ENCODE measurements around the gene THBS1. TPM values are rescaled to one million over a fixed set of nuclear protein-coding genes. Genes with fewer than 3 reads are reported as not detected.

The THBS1 gene
- total RNA-seq, 1 donor from 2014 or later: 725 TPM

DNA sequence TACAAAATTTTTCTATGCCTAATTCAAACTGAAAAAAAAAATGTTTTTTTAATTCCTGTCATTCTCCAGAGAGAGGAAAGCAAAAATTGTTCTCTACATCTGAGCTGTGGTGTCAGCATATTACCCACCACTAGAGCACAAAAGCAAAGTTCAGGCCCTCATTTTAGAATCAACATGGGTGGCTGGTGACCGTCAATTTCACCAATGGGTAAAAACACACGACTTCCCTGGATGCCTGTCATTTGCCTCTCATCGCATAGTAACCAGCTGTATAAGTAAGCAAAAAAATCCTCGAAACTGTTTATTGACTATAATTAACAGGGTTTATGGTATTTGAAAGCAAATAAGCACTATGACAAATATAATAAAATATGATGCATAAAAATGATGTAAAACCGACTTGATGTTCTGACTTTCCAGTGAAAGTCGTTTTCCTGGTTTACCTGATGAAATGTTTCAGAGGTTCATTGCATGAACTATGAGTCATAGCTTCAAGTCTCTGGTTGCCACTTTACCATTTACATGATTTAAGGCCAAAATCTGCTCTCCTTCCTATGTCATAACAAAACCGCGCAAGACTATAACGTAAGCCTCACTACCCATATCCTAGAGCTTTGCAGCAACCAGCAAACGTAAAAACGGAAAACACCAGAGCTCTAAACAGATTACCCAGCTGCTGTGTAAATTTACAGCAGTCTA, 60.5 kb downstream of the THBS1 start:
- Histone ChIP-seq H3K27ac (no peak overlapping the region), H3K27me3 (no peaks in the 10 kb centered on the region), H3K9me3 (no peaks in the 10 kb centered on the region), H3K4me3 (no peak overlapping the region), H3K4me1 (peaks cover 0 to 4% of the 10 kb centered on the region in 2 donors), H3K36me3 (no peaks in the 10 kb centered on the region)
- TF ChIP-seq, protein P1, sequence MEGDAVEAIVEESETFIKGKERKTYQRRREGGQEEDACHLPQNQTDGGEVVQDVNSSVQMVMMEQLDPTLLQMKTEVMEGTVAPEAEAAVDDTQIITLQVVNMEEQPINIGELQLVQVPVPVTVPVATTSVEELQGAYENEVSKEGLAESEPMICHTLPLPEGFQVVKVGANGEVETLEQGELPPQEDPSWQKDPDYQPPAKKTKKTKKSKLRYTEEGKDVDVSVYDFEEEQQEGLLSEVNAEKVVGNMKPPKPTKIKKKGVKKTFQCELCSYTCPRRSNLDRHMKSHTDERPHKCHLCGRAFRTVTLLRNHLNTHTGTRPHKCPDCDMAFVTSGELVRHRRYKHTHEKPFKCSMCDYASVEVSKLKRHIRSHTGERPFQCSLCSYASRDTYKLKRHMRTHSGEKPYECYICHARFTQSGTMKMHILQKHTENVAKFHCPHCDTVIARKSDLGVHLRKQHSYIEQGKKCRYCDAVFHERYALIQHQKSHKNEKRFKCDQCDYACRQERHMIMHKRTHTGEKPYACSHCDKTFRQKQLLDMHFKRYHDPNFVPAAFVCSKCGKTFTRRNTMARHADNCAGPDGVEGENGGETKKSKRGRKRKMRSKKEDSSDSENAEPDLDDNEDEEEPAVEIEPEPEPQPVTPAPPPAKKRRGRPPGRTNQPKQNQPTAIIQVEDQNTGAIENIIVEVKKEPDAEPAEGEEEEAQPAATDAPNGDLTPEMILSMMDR (IDR thresholded peaks at IDR 0.05): no peak
- no peak for DNase-seq (ENCODE audit: low spot score in 2 of 2)
- intact Hi-C loops (cut with DNase I): no loop called here

DNA sequence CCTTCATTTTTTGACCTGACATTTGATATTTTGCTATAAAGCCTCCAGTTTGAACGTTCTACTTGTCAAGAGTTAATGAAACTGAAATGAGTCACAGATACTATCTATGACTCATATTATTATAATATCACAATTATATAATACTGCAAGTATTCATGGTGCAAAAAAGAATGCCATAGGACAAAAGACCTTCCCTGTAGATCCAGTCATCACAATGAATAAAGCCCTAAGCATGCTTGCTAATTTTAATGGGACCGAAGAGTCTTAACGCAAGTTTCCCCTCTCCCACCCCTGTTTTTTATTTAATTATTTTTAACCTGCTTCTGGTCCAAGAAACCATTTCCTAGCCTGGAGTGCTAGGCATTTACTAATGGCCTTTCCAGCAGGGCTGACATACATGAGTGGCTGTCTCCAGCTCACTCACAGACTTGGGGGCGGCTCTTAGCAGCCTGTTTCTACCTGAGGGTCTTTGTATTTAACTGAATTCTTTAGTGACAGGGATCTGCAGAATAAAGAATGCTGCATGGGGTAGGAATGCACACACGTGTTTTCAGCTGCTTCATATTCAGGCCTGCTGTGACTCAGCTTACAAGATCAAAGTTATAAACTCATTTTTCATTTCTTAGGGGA, 61.2 kb downstream of the THBS1 start:
- TF ChIP-seq, protein P1 (IDR thresholded peaks at IDR 0.05): no peak
- Histone ChIP-seq H3K4me1 (peaks cover 0 to 4% of the 10 kb centered on the region in 2 donors), H3K36me3 (no peaks in the 10 kb centered on the region), H3K27me3 (no peaks in the 10 kb centered on the region), H3K9me3 (no peaks in the 10 kb centered on the region), H3K27ac (no peak overlapping the region), H3K4me3 (no peak overlapping the region)
- intact Hi-C loops (cut with DNase I): no loop called here
- no peak for DNase-seq (ENCODE audit: low spot score in 2 of 2)

DNA sequence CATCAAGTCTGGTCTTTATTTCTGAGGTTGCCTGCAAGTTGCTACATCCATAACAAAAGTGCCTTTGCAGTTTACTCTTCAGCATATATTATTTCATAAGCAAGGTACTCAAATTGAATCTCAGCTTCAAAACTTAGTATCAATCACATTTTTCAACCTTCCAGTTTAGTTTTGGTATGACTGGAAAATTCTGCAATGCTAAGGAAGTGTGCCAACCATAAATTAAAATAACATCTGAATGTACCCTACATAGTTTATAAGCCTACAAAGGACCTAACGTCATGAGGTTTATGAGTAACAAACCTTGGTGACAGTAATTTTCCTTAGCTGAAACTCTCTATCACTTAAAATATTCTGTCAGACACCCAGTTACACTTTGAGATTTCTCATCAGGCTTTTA, 62.8 kb downstream of the THBS1 start:
- H3K27ac ChIP-seq: no peak overlapping the region
- H3K4me1 ChIP-seq: peaks cover 0 to 4% of the 10 kb centered on the region in 2 donors
- intact Hi-C loops (cut with DNase I): no loop called here
- TF ChIP-seq, protein P1 (IDR thresholded peaks at IDR 0.05): no peak
- no peak for DNase-seq (ENCODE audit: low spot score in 2 of 2)
- no peak overlapping the region for H3K4me3 ChIP-seq
- no peaks in the 10 kb centered on the region for H3K27me3 ChIP-seq
- H3K9me3 ChIP-seq: no peaks in the 10 kb centered on the region
- no peaks in the 10 kb centered on the region for H3K36me3 ChIP-seq

DNA sequence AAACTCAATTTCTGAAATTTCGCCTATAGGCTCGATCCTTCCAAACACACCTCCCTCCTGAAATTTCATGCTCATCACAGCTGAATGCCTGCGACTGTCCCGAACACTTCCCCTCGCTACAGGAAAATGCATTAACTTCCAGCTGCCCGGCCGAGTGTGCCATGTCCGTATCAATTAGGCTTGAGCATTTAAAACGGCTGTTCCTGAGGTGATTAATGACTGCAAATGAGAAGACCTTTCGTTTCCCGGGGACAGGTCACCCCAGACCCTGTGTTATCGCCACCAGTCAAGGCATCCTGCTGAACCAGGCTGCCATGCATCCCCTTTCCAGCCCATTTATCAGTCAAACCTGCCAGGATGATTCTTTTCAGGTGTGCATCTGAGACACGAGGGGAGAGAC, 63.3 kb downstream of the THBS1 start:
- Histone ChIP-seq H3K27me3 (no peaks in the 10 kb centered on the region), H3K36me3 (no peaks in the 10 kb centered on the region), H3K4me3 (no peak overlapping the region), H3K9me3 (no peaks in the 10 kb centered on the region), H3K4me1 (peaks cover 0 to 4% of the 10 kb centered on the region in 2 donors), H3K27ac (no peak overlapping the region)
- intact Hi-C loops (cut with DNase I): no loop called here
- TF ChIP-seq, protein P1 (IDR thresholded peaks at IDR 0.05): no peak
- no peak for DNase-seq (ENCODE audit: low spot score in 2 of 2)

DNA sequence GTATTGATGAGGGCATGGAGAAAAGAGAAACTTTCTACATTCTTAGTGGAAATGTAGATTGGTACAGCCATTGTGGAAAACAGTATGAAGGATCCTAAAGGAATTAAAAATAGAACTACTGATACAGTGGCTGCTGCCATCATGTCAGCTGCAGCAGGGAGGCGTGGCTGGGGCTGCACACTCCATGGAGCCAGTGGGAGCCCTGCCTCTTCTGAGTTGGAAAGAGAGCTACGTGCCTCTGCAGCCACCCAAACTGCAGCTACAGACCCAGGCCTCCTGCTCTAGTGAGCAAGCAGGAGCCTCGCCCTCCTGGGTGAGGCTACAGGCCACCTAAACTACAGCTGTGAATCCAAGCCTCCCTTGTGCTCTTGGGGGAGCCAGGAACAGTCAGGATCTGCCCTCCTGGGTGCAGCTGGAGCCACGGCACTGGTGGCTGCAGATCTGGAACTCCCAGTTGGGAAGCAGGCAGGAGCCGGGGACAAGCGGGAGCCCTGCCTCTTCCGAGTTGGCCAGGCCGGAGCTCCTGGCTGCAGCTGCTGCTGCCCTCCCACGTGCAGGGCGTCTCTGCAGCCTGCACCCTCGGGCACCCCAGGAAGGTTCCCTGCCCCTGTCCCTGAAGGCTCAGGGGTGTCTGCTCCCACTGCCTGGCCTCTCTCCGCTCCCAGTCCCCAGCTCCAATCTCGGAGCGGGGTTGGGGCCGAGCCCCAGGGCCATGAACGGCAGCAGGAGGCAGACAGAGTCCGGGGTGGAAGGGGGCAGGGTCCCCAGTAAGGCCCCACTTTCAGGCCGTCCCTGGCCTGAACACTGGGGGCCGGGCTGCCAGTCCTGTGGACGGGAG, 64.5 kb downstream of the THBS1 start:
- no peak overlapping the region for H3K27ac ChIP-seq
- TF ChIP-seq, protein P1 (IDR thresholded peaks at IDR 0.05): no peak
- DNase-seq (ENCODE audit: low spot score in 2 of 2): no peak
- H3K36me3 ChIP-seq: no peaks in the 10 kb centered on the region
- H3K4me1 ChIP-seq: peaks cover 0 to 4% of the 10 kb centered on the region in 2 donors
- no peaks in the 10 kb centered on the region for H3K27me3 ChIP-seq
- no peak overlapping the region for H3K4me3 ChIP-seq
- H3K9me3 ChIP-seq: no peaks in the 10 kb centered on the region
- intact Hi-C loops (cut with DNase I): no loop called here
